HepG2 (cell line): ENCODE results near the gene ATP9B. TPM values are rescaled to one million over a fixed set of nuclear protein-coding genes. Genes with fewer than 3 reads are reported as not detected.

Experiments used
- ATAC-seq: fragments of 200-7000 bp; cut with Tn5 transposase; 3 replicates; pipeline ENCODE4 v1.9.1; 2020; ENCODE audit warnings: mild to moderate bottlenecking, moderate library complexity
- BruUV-seq: library from RNA; stranded (reverse); fragments of 400-500 nt; replicated peaks from 2 replicates; lab custom pipeline; 2021; lab: Mats Ljungman, UMichigan
- CTCF ChIA-PET: fragments of 300-600 bp; formaldehyde crosslinking; extraction: SDS; loops from one replicate; lab custom pipeline; 2021; ENCODE audit warnings: low total read pairs, inconsistent platforms, low intra/inter-chr PET ratio; lab: Yijun Ruan, JAX
- POLR2A ChIA-PET: fragments of 350-600 bp; sonication (Branson Sonifier 250); formaldehyde crosslinking; loops from one replicate; lab custom pipeline; 2020; ENCODE audit warnings: antibody characterized with exemption, inconsistent platforms; lab: Yijun Ruan, JAX
- DNase-seq: peaks from one replicate; pipeline ENCODE4 v3.0.0-alpha.2; 2015; ENCODE audit warnings: low spot score
- FAIRE-seq: peaks from 3 replicates; lab custom pipeline; 2011; peaks lifted over from hg19 to GRCh38; lab: Jason Lieb, UNC
- H2AFZ ChIP-seq: one replicate; pipeline ENCODE4 v1.6.1; 2011; ENCODE audit warnings: low read length, inconsistent platforms
- H3K27ac ChIP-seq: fragments of 300-600 bp; 3 replicates; pipeline ENCODE4 v1.8.0; 2011; ENCODE audit warnings: mixed run types, mild to moderate bottlenecking, mixed read lengths, low read length, inconsistent platforms; ENCODE audit not compliant: insufficient read depth; ENCODE audit errors: extremely low read length
- H3K27me3 ChIP-seq, 2 experiments: fragments of 200-600 bp in 1 of 2; 2 replicates in 1 of 2; 3 replicates in 1 of 2; pipeline versions ENCODE4 v1.6.0 to v1.8.0; 2011; ENCODE audit warnings: low read length in 2 of 2, mild to moderate bottlenecking in 2 of 2, moderate library complexity in 2 of 2, inconsistent platforms in 1 of 2; ENCODE audit not compliant: insufficient read depth in 2 of 2, control insufficient read depth in 1 of 2
- H3K36me3 ChIP-seq, 2 experiments: fragments of 200-600 bp in 1 of 2; replicated peaks in 1 of 2; 2 replicates in 1 of 2; 3 replicates in 1 of 2; pipeline versions ENCODE4 v1.5.1 to v1.8.0; 2011; ENCODE audit warnings: low read length in 2 of 2, inconsistent platforms in 1 of 2; ENCODE audit not compliant: insufficient read depth in 2 of 2, control insufficient read depth in 1 of 2
- H3K4me1 ChIP-seq: 2 replicates; pipeline ENCODE4 v1.5.1; 2012; ENCODE audit warnings: low read length, inconsistent platforms; ENCODE audit not compliant: insufficient read depth
- H3K4me2 ChIP-seq: 2 replicates; pipeline ENCODE4 v1.6.0; 2011; ENCODE audit warnings: low read depth, low read length, inconsistent platforms
- H3K4me3 ChIP-seq, 3 experiments: fragments of 200-600 bp in 1 of 3; sonication (generic), shearing (Covaris generic) in 1 of 3; replicated peaks in 1 of 3; 2 replicates each; pipeline ENCODE4 v1.5.1; 2011 to 2016; ENCODE audit warnings: low read length in 3 of 3, inconsistent platforms in 2 of 3, low read depth in 2 of 3, mild to moderate bottlenecking in 2 of 3, control low read depth in 1 of 3, mixed read lengths in 1 of 3; ENCODE audit not compliant: insufficient read depth in 1 of 3
- H3K79me2 ChIP-seq: one replicate; pipeline ENCODE4 v1.6.1; 2011; ENCODE audit warnings: low read length, inconsistent platforms; ENCODE audit not compliant: insufficient read depth
- H3K9ac ChIP-seq: 2 replicates; pipeline ENCODE4 v1.6.0; 2011; ENCODE audit warnings: mild to moderate bottlenecking, low read depth, low read length, inconsistent platforms; ENCODE audit not compliant: insufficient read depth
- H3K9me3 ChIP-seq: 2 replicates; pipeline ENCODE4 v1.5.1; 2012; ENCODE audit warnings: mild to moderate bottlenecking, low read length
- H4K20me1 ChIP-seq: 2 replicates; pipeline ENCODE4 v1.6.0; 2011; ENCODE audit warnings: inconsistent platforms, mild to moderate bottlenecking, low read length, moderate library complexity; ENCODE audit not compliant: insufficient read depth
- CC2D1A ChIP-seq: sonication (generic); formaldehyde crosslinking; IDR thresholded peaks from 2 replicates; pipeline ENCODE4 v1.8.1; 2023; ENCODE audit warnings: mild to moderate bottlenecking, missing genetic modification reagents
- MEIS2 ChIP-seq: sonication (generic); formaldehyde crosslinking; IDR thresholded peaks from 2 replicates; pipeline ENCODE4 v1.9.0; 2021; ENCODE audit warnings: mild to moderate bottlenecking, missing genetic modification reagents
- NAIF1 ChIP-seq: sonication (generic); formaldehyde crosslinking; IDR thresholded peaks from 2 replicates; pipeline ENCODE4 v1.5.0; 2020; ENCODE audit warnings: mild to moderate bottlenecking, missing genetic modification reagents, borderline replicate concordance
- SIN3A ChIP-seq: IDR thresholded peaks from 2 replicates; pipeline ENCODE4 v1.6.1; 2011; ENCODE audit warnings: low read depth, mild to moderate bottlenecking, control low read depth, low read length, borderline replicate concordance
- SMARCC2 ChIP-seq: fragments of 450-650 bp; IDR thresholded peaks from 2 replicates; pipeline ENCODE4 v1.6.1; 2017; ENCODE audit warnings: antibody characterized with exemption, mild to moderate bottlenecking
- SOX5 ChIP-seq: IDR thresholded peaks from 2 replicates; pipeline ENCODE4 v1.6.1; 2016; ENCODE audit warnings: borderline replicate concordance
- ZNF546 ChIP-seq: sonication (generic); formaldehyde crosslinking; conservative IDR thresholded peaks from 2 replicates; pipeline ENCODE4 v1.8.1; 2023; ENCODE audit warnings: mild to moderate bottlenecking, missing genetic modification reagents
- ZNF720 ChIP-seq: sonication (generic); formaldehyde crosslinking; IDR thresholded peaks from 2 replicates; pipeline ENCODE4 v1.4.0; 2020; ENCODE audit warnings: missing genetic modification reagents
- ZNF737 ChIP-seq: sonication (generic); formaldehyde crosslinking; IDR thresholded peaks from 2 replicates; pipeline ENCODE4 v1.5.0; 2020; ENCODE audit warnings: missing genetic modification reagents, mild to moderate bottlenecking, borderline replicate concordance
- WGBS: methylation state at CpG from one replicate; pipeline ENCODE4 v1.1.6; 2017; ENCODE audit warnings: low lambda C conversion rate; 5-methylcytosine and 5-hydroxymethylcytosine counted together
- in situ Hi-C: cut with HindIII; loops from 2 replicates; pipeline ENCODE4 v1.10.0; 2017; ENCODE audit warnings: low pct_unique_long_range_greater_than_20kb; ENCODE audit not compliant: extremely low pct_ligation_motif_present
- intact Hi-C: fragments of 100-400 bp; cut with micrococcal nuclease; formaldehyde crosslinking; loops from one replicate; pipeline ENCODE4 v1.10.0; 2022; ENCODE audit not compliant: unreplicated experiment
- polyA plus RNA-seq, 8 experiments: library from polyadenylated mRNA; depleted of rRNA in 3 of 8; stranded (reverse) in 7 of 8; unstranded in 1 of 8; fragments of >200 nt; fragmentation: Illumina TruSeq in 4 of 8; extraction: Trizol in 4 of 8; gene quantifications; 2 replicates each; pipeline versions ENCODE4 v1.2.1 to v1.2.3, GENCODE V29; 2011 to 2016; ENCODE audit warnings: low read depth in 4 of 8, missing spikeins in 1 of 8, mixed read lengths in 1 of 8; ENCODE audit not compliant: insufficient read depth in 1 of 8
- total RNA-seq, 5 experiments: library from RNA; depleted of rRNA; stranded (reverse); fragments of >200 nt; fragmentation: Illumina TruSeq; extraction: Trizol; gene quantifications; 2 replicates each; pipeline ENCODE4 v1.2.3, GENCODE V29; 2016; ENCODE audit warnings: low read depth in 1 of 5
- TF ChIP-seq, protein P1 (sequence below): IDR thresholded peaks from 2 replicates; pipeline ENCODE4 v1.6.1; 2016; ENCODE audit warnings: low read depth
- TF ChIP-seq, protein P2 (sequence below): sonication (generic); formaldehyde crosslinking; IDR thresholded peaks from 2 replicates; pipeline ENCODE4 v1.4.0; 2020; ENCODE audit warnings: missing genetic modification reagents
- TF ChIP-seq, protein P3 (sequence below): sonication (generic); formaldehyde crosslinking; IDR thresholded peaks from 2 replicates; pipeline ENCODE4 v1.9.0; 2021; ENCODE audit warnings: missing genetic modification reagents, borderline replicate concordance
- TF ChIP-seq, protein P4 (sequence below): sonication (generic); formaldehyde crosslinking; IDR thresholded peaks from 2 replicates; pipeline ENCODE4 v1.4.0; 2020; ENCODE audit warnings: missing genetic modification reagents

The ATP9B gene
- total and polyA plus RNA-seq, 2 of the 13 experiments (the other 11 are each of a cell fraction or from before 2014, with no cell fraction given): 10.8 to 11.3 TPM

DNA sequence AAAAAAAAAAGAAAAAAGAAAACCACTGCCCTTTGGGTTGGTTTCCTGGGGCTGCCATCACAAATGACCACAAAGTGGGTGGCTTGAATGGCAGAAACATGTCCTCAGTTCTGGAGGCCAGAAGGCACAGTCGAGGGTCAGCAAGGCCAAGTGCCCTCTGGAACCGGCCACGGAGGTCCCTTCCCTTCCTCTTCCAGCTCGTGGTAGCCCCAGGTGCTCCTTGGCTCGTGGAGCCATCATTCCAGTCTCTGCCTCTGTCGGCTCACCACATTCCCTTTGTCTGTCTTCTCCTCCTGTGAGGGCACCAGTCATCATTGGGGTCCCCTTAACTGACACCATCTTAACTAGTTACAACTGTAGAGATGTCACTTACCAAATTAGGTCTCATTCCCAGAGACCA, 318.0 kb downstream of the ATP9B start:
- H2AFZ ChIP-seq: no peak overlapping the region
- H3K9me3 ChIP-seq: no peaks in the 10 kb centered on the region
- DNase-seq: no peak
- H3K27ac ChIP-seq: no peak overlapping the region
- H3K4me3 ChIP-seq: no peak overlapping the region
- ChIA-PET CTCF (no interaction called here), POLR2A (no interaction called here)
- no peak overlapping the region for H3K9ac ChIP-seq
- intact Hi-C loops: no loop called here
- ATAC-seq: no peak
- H3K4me2 ChIP-seq: no peak overlapping the region
- H3K36me3 ChIP-seq: no peaks in the 10 kb centered on the region
- BruUV-seq: no TSS peak
- H3K4me1 ChIP-seq: no peaks in the 10 kb centered on the region
- no peaks in the 10 kb centered on the region for H3K79me2 ChIP-seq
- FAIRE-seq: no peak
- peaks cover 3% of the 10 kb centered on the region; the same call in 1 of the 2 replicates for H4K20me1 ChIP-seq
- WGBS: 7% methylated on average over 4 of the region's 6 CpGs
- H3K27me3 ChIP-seq: peaks cover 6 to 78% of the 10 kb centered on the region in 2 experiments; a peak in 4 of 5 replicates
- in situ Hi-C loops: no loop called here
- TF ChIP-seq ZNF720: no peak
- TF ChIP-seq ZNF546 (CRISPR knock-in tag): no peak
- no peak for TF ChIP-seq ZNF737 (CRISPR knock-in tag)
- TF ChIP-seq SOX5 (CRISPR knock-in tag): no peak
- no peak for TF ChIP-seq MEIS2 (CRISPR knock-in tag)
- TF ChIP-seq, protein P1, sequence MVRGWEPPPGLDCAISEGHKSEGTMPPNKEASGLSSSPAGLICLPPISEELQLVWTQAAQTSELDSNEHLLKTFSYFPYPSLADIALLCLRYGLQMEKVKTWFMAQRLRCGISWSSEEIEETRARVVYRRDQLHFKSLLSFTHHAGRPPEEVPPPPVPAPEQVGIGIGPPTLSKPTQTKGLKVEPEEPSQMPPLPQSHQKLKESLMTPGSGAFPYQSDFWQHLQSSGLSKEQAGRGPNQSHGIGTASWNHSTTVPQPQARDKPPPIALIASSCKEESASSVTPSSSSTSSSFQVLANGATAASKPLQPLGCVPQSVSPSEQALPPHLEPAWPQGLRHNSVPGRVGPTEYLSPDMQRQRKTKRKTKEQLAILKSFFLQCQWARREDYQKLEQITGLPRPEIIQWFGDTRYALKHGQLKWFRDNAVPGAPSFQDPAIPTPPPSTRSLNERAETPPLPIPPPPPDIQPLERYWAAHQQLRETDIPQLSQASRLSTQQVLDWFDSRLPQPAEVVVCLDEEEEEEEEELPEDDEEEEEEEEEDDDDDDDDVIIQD (CRISPR knock-in tag): no peak
- TF ChIP-seq SMARCC2: no peak
- TF ChIP-seq NAIF1 (CRISPR knock-in tag): no peak
- TF ChIP-seq SIN3A: no peak
- TF ChIP-seq, protein P2, sequence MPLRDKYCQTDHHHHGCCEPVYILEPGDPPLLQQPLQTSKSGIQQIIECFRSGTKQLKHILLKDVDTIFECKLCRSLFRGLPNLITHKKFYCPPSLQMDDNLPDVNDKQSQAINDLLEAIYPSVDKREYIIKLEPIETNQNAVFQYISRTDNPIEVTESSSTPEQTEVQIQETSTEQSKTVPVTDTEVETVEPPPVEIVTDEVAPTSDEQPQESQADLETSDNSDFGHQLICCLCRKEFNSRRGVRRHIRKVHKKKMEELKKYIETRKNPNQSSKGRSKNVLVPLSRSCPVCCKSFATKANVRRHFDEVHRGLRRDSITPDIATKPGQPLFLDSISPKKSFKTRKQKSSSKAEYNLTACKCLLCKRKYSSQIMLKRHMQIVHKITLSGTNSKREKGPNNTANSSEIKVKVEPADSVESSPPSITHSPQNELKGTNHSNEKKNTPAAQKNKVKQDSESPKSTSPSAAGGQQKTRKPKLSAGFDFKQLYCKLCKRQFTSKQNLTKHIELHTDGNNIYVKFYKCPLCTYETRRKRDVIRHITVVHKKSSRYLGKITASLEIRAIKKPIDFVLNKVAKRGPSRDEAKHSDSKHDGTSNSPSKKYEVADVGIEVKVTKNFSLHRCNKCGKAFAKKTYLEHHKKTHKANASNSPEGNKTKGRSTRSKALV: no peak
- TF ChIP-seq, protein P3, sequence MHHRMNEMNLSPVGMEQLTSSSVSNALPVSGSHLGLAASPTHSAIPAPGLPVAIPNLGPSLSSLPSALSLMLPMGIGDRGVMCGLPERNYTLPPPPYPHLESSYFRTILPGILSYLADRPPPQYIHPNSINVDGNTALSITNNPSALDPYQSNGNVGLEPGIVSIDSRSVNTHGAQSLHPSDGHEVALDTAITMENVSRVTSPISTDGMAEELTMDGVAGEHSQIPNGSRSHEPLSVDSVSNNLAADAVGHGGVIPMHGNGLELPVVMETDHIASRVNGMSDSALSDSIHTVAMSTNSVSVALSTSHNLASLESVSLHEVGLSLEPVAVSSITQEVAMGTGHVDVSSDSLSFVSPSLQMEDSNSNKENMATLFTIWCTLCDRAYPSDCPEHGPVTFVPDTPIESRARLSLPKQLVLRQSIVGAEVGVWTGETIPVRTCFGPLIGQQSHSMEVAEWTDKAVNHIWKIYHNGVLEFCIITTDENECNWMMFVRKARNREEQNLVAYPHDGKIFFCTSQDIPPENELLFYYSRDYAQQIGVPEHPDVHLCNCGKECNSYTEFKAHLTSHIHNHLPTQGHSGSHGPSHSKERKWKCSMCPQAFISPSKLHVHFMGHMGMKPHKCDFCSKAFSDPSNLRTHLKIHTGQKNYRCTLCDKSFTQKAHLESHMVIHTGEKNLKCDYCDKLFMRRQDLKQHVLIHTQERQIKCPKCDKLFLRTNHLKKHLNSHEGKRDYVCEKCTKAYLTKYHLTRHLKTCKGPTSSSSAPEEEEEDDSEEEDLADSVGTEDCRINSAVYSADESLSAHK (CRISPR knock-in tag): no peak
- no peak for TF ChIP-seq CC2D1A (CRISPR knock-in tag)
- TF ChIP-seq, protein P4, sequence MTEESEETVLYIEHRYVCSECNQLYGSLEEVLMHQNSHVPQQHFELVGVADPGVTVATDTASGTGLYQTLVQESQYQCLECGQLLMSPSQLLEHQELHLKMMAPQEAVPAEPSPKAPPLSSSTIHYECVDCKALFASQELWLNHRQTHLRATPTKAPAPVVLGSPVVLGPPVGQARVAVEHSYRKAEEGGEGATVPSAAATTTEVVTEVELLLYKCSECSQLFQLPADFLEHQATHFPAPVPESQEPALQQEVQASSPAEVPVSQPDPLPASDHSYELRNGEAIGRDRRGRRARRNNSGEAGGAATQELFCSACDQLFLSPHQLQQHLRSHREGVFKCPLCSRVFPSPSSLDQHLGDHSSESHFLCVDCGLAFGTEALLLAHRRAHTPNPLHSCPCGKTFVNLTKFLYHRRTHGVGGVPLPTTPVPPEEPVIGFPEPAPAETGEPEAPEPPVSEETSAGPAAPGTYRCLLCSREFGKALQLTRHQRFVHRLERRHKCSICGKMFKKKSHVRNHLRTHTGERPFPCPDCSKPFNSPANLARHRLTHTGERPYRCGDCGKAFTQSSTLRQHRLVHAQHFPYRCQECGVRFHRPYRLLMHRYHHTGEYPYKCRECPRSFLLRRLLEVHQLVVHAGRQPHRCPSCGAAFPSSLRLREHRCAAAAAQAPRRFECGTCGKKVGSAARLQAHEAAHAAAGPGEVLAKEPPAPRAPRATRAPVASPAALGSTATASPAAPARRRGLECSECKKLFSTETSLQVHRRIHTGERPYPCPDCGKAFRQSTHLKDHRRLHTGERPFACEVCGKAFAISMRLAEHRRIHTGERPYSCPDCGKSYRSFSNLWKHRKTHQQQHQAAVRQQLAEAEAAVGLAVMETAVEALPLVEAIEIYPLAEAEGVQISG: no peak
